IgD-negative memory B cell (primary cell): ENCODE data around the gene PI4KA. TPM values are rescaled to one million over a fixed set of nuclear protein-coding genes. Genes with fewer than 3 reads are reported as not detected.
"Not testable (repeated sequence)": the region's sequence is repeated elsewhere in the genome, so short reads cannot be mapped to it uniquely, and the experiment has no call there.

Experiments used
- H3K27ac Mint-ChIP-seq, 3 donors: one replicate each; pipeline ENCODE4 v1.8.0; 2020 to 2022; ENCODE audit warnings: mild to moderate bottlenecking in 3 of 3, mixed read lengths in 3 of 3, moderate library complexity in 1 of 3
- H3K27me3 Mint-ChIP-seq: one replicate; pipeline ENCODE4 v1.8.0; 2021; ENCODE audit warnings: mixed read lengths
- H3K36me3 Mint-ChIP-seq: one replicate; pipeline ENCODE4 v1.8.0; 2020; ENCODE audit warnings: mild to moderate bottlenecking, mixed read lengths
- H3K4me1 Mint-ChIP-seq, 3 donors: one replicate each; pipeline ENCODE4 v1.8.0; 2020 to 2022; ENCODE audit warnings: mixed read lengths in 3 of 3, mild to moderate bottlenecking in 1 of 3
- H3K4me3 Mint-ChIP-seq, 4 donors: one replicate each; pipeline ENCODE4 v1.8.0; 2020 to 2022; ENCODE audit warnings: mild to moderate bottlenecking in 4 of 4, mixed read lengths in 4 of 4, moderate library complexity in 3 of 4
- H3K9me3 Mint-ChIP-seq, 3 donors: one replicate each; pipeline ENCODE4 v1.8.0; 2020 to 2021; ENCODE audit warnings: mixed read lengths in 3 of 3, mild to moderate bottlenecking in 1 of 3
- polyA plus RNA-seq: library from polyadenylated mRNA; unstranded; fragments of 300-500 nt; fragmentation: Illumina TruSeq; gene quantifications from one replicate; pipeline ENCODE4 v1.2.3, GENCODE V29; 2021

Gene PI4KA
- polyA plus RNA-seq, 1 donor from 2014 or later, result 43.4 TPM

DNA sequence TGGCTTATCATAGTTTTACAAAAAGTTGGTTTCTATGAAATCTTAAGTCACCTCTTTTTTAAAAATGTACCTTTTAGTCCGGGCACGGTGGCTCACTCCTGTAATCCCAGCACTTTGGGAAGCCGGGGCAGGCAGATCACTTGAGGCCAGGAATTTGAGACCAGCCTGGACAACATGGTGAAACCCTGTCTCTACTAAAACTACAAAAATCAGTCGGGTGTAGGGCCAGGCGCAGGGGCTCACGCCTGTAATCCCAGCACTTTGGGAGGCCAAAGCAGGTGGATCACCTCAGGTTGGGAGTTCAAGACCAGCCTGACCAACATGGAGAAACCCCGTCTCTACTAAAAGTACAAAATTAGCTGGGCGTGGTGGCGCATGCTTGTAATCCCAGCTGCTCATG lies 158.8 kb downstream of the PI4KA start:
- H3K9me3 Mint-ChIP-seq, H3K27me3 Mint-ChIP-seq, H3K36me3 Mint-ChIP-seq: not testable (repeated sequence)
- H3K4me1 Mint-ChIP-seq, result peaks cover 5 to 13% (median 6%) of the 10 kb centered on the region in 3 donors
- peak overlapping the region in 1 of 3 donors; percentile 25 for H3K27ac Mint-ChIP-seq
- H3K4me3 Mint-ChIP-seq, result peak overlapping the region in 1 of 4 donors; percentile 95

- H3K4me1 Mint-ChIP-seq, H3K36me3 Mint-ChIP-seq, H3K27me3 Mint-ChIP-seq, H3K9me3 Mint-ChIP-seq: not testable (repeated sequence)
- peak overlapping the region in 3 of 4 donors; percentile 37 to 87 (median 51) for H3K4me3 Mint-ChIP-seq
- peak overlapping the region in 2 of 3 donors; percentile 10 to 84 for H3K27ac Mint-ChIP-seq
These were observed 161.0 kb downstream of the PI4KA start for GRCh38 chr22:20697481-20698113.

- H3K27ac Mint-ChIP-seq, H3K36me3 Mint-ChIP-seq, H3K4me1 Mint-ChIP-seq, H3K4me3 Mint-ChIP-seq, H3K27me3 Mint-ChIP-seq, H3K9me3 Mint-ChIP-seq: not testable (repeated sequence)
These were observed 162.6 kb downstream of the PI4KA start for GRCh38 chr22:20696056-20696455.

DNA sequence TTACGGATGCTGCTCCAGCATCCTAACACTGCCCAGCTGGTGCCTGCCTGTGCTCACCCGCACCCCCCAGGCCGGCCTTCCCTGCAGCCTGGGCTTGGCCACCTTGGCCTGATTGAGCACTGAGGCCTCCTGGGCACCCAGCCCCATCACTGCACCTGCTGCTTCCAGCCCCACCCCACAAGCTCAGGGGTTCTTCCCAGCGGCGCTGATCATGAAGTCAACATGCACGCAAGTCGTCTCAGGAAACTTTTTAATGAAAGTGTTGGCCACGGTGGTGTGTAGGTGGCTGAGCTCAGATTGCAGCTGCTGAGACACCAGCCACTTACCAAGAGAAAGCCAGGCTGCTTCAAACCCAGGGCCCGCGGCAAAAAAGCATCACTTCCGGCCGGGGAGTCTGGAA lies 163.4 kb downstream of the PI4KA start:
- H3K27ac Mint-ChIP-seq, H3K4me3 Mint-ChIP-seq, H3K4me1 Mint-ChIP-seq, H3K36me3 Mint-ChIP-seq, H3K9me3 Mint-ChIP-seq, H3K27me3 Mint-ChIP-seq: not testable (repeated sequence)

- H3K4me3 Mint-ChIP-seq, H3K36me3 Mint-ChIP-seq, H3K4me1 Mint-ChIP-seq, H3K27ac Mint-ChIP-seq, H3K9me3 Mint-ChIP-seq, H3K27me3 Mint-ChIP-seq: not testable (repeated sequence)
These were observed 164.4 kb downstream of the PI4KA start for GRCh38 chr22:20694256-20694655.

- H3K27ac Mint-ChIP-seq, H3K27me3 Mint-ChIP-seq, H3K4me3 Mint-ChIP-seq, H3K36me3 Mint-ChIP-seq, H3K9me3 Mint-ChIP-seq, H3K4me1 Mint-ChIP-seq: not testable (repeated sequence)
These were observed 165.7 kb downstream of the PI4KA start for GRCh38 chr22:20692926-20693325.

DNA sequence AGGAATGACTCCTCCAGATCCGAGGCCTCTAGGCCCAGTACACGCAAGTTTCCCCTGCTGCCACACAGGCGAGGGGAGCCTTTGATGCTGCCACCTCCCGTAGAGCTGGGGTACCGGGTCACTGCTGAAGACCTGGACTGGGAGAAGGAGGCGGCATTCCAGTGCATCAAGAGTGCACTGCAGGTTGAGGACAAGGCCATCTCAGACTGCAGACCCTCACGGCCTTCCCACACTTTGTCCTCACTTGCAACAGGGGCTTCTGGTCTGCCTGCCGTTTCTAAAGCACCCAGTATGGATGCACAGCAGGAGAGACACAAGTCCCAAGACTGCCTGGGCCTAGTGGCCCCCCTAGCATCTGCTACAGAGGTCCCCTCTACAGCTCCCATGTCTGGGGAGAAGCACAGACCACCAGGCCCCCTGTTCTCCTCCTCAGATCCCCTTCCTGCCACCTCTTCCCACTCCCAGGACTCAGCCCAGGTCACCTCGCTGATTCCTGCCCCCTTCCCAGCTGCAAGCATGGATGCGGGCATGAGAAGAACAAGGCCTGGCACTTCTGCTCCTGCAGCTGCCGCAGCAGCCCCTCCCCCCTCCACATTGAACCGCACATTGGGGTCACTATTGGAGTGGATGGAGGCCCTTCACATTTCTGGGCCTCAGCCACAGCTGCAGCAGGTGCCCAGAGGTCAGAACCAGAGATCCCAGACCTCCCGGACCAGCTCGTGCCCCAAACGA lies 167.9 kb downstream of the PI4KA start:
- not testable (repeated sequence) for H3K9me3 Mint-ChIP-seq, H3K36me3 Mint-ChIP-seq, H3K27me3 Mint-ChIP-seq, H3K4me3 Mint-ChIP-seq, H3K27ac Mint-ChIP-seq, H3K4me1 Mint-ChIP-seq

GRCh38 chr22:20687356-20688172 lies 171.0 kb downstream of the PI4KA start:
- not testable (repeated sequence) for H3K27me3 Mint-ChIP-seq, H3K4me1 Mint-ChIP-seq, H3K9me3 Mint-ChIP-seq, H3K27ac Mint-ChIP-seq, H3K36me3 Mint-ChIP-seq, H3K4me3 Mint-ChIP-seq

DNA sequence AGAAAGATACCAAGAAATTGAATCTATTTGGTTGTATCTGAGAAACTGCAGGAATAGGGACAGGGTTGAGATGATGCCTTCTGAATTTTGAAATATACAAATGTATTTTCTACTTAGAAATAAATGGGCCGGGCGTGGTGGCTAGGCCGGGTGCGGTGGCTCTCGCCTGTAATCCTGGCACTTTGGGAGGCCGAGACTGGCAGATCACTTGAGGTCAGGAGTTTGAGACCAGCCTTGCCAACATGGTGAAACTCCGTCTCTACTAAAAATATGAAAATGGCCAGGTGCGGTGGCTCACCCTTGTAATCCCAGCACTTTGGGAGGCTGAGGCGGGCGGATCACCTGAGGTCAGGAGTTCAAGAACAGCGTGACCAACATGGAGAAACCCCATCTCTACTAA lies 172.8 kb downstream of the PI4KA start:
- not testable (repeated sequence) for H3K27me3 Mint-ChIP-seq, H3K4me3 Mint-ChIP-seq, H3K36me3 Mint-ChIP-seq, H3K27ac Mint-ChIP-seq, H3K4me1 Mint-ChIP-seq, H3K9me3 Mint-ChIP-seq

DNA sequence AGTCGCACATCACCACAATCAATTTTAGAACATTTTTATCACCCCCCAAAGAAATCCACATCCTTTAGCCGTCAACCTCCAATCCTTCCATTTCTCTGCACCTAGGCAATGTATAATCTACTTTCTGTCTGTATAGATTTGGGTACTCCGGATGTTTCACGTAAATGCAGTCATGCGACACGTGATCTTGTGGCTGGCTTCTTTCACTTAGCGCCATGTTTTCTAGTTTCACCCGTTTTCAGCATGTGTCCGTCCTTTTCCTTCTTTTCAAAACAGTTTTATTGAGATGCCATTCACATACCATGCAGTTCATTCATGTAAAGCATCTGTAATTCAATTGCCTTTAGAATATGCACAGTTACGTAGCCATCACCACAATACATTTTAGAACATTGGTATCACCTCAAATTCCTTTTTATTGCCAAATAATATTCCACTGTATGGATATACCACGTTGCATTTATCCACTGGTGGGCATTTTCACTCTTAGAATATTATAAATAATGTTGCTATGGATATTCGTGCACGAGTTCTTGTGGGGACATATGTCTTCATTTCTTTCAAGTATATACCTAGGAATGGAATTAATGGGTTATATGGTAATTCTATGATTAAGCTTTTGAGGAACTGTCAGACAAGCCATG lies 179.7 kb downstream of the PI4KA start:
- H3K9me3 Mint-ChIP-seq, H3K27ac Mint-ChIP-seq, H3K4me3 Mint-ChIP-seq, H3K4me1 Mint-ChIP-seq, H3K36me3 Mint-ChIP-seq: not testable (repeated sequence)
- H3K27me3 Mint-ChIP-seq, result peaks cover 10% of the 10 kb centered on the region

GRCh38 chr22:20677684-20678242 lies 180.8 kb downstream of the PI4KA start:
- Mint-ChIP-seq H3K4me3 (no peak overlapping the region), H3K4me1 (no peaks in the 10 kb centered on the region), H3K27me3 (peaks cover 10% of the 10 kb centered on the region), H3K9me3 (peaks cover 0 to 3% (median 0%) of the 10 kb centered on the region in 3 donors), H3K27ac (no peak overlapping the region), H3K36me3 (peaks cover 2% of the 10 kb centered on the region)

DNA sequence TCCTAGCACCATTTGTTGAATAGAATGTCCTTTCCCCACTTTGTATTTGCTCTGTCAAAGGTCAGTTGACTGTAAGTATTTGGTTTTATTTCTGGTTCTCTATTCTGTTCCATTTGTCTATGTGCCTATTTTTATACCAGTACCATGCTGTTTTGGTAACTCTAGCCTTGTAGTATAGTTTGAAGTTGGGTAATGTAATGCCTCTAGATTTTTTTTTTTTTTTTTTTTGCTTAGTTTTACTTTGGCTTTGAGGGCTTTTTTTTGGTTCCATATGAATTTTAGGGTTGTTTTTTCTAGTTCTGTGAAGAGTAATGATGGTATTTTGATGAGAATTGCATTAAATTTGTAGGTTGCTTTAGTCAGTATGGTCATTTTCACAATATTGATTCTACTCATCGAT lies 183.0 kb downstream of the PI4KA start:
- not testable (repeated sequence) for H3K9me3 Mint-ChIP-seq, H3K36me3 Mint-ChIP-seq, H3K4me1 Mint-ChIP-seq, H3K4me3 Mint-ChIP-seq
- Mint-ChIP-seq H3K27ac (peak overlapping the region in 1 of 3 donors; percentile 48), H3K27me3 (peaks cover 14% of the 10 kb centered on the region)

GRCh38 chr22:20674998-20675397 lies 183.6 kb downstream of the PI4KA start:
- no peak overlapping the region for H3K27ac Mint-ChIP-seq
- H3K36me3 Mint-ChIP-seq, result peaks cover 2% of the 10 kb centered on the region
- peaks cover 14% of the 10 kb centered on the region for H3K27me3 Mint-ChIP-seq
- no peak overlapping the region for H3K4me3 Mint-ChIP-seq
- no peaks in the 10 kb centered on the region for H3K4me1 Mint-ChIP-seq
- peaks cover 0 to 3% (median 0%) of the 10 kb centered on the region in 3 donors for H3K9me3 Mint-ChIP-seq

DNA sequence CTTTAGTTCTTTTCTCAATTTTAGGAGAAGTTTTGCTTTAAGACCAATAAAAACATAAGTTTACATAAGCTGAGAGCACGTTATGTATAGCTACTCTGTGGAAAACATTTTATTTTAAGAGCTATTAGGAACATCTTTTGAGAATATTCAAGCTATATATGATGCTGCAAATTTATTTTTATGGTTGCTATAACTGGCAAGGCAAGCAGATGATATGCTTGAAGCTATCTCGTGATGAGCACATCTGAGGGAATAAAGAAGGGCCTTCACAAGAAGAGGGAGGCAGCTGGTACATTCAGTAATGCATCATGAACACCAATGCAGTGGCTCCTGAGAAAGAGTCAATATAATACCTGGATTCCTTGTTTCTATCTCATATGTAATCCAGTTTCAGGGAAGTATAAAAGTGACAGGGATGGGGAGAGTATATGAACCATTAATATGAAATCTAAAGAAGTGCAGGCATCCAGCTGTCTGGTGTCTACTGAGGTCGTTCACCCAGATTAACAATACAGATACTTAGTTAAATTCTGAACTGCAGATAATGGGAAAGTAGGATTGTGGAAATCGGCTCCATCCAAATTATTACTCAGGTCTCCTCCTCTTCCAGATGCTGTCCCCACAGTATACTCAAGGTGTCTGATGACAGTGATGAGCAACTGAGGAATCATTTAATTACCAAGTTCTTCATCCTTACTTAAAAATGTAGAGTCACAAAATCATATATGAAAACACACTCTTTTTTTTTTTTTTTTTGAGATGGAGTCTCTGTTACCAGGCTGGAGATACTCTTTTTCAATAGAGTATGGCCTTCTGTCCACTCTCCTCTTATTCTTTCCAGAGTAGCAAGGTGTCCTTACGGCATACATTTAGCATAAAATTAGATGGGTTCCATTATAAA lies 185.1 kb downstream of the PI4KA start:
- Mint-ChIP-seq H3K4me1 (no peaks in the 10 kb centered on the region), H3K9me3 (no peaks in the 10 kb centered on the region), H3K4me3 (no peak overlapping the region), H3K27ac (no peak overlapping the region), H3K36me3 (no peaks in the 10 kb centered on the region), H3K27me3 (peaks cover 18% of the 10 kb centered on the region)
